ENCODE results near the gene CCDC85C. TPM values are rescaled to one million over a fixed set of nuclear protein-coding genes. Genes with fewer than 3 reads are reported as not detected.

CCDC85C gene
- total RNA-seq, 5 donors from 2014 or later (not counting 1 experiment from before 2014, with no cell fraction given), result 6.6 to 12.0 (median 9.1) TPM

- Mint-ChIP-seq H3K27ac (no peak overlapping the region), H3K4me3 (no peak overlapping the region), H3K36me3 (no peaks in the 10 kb centered on the region), H3K4me1 (peaks cover 14 to 23% (median 17%) of the 10 kb centered on the region in 3 donors), H3K27me3 (no peaks in the 10 kb centered on the region), H3K9me3 (no peaks in the 10 kb centered on the region)
- Histone ChIP-seq H3K4me3 (ENCODE audit: control insufficient read depth in 1 of 2, extremely low read depth in 1 of 2, low read length in 1 of 2) (no peak overlapping the region), H3K27me3 (replicated peaks in 1 of 2; ENCODE audit: control insufficient read depth in 2 of 2, extremely low read depth in 1 of 2, insufficient read depth in 2 of 2, low read length in 1 of 2) (peaks cover 0 to 2% of the 10 kb centered on the region in 2 experiments), H3K27ac (ENCODE audit: low read length) (no peak overlapping the region), H3K36me3 (ENCODE audit: control insufficient read depth in 2 of 2, extremely low read depth in 1 of 2, insufficient read depth in 1 of 2, low read length in 1 of 2) (no peaks in the 10 kb centered on the region), H3K9me3 (no peaks in the 10 kb centered on the region), H3K4me1 (ENCODE audit: control insufficient read depth in 1 of 2, extremely low read depth in 1 of 2, insufficient read depth in 2 of 2, low read length in 2 of 2) (peaks cover 9 to 22% of the 10 kb centered on the region in 2 experiments)
- no peak for DNase-seq
- POLR2A ChIA-PET, result no interaction called here
- CTCF ChIA-PET, result no interaction called here
- WGBS (ENCODE audit: insufficient coverage), result 87% methylated on average over 5 of the region's 5 CpGs
- no peak for ATAC-seq (replicated peaks in 1 of 4)
These were observed 80.3 kb downstream of the CCDC85C start for GRCh38 chr14:99523704-99524055.

GRCh38 chr14:99522934-99523703, 80.9 kb downstream of the CCDC85C start:
- no peak for DNase-seq
- Histone ChIP-seq H3K27ac (ENCODE audit: low read length) (no peak overlapping the region), H3K36me3 (ENCODE audit: control insufficient read depth in 2 of 2, extremely low read depth in 1 of 2, insufficient read depth in 1 of 2, low read length in 1 of 2) (no peaks in the 10 kb centered on the region), H3K9me3 (no peaks in the 10 kb centered on the region), H3K4me1 (ENCODE audit: control insufficient read depth in 1 of 2, extremely low read depth in 1 of 2, insufficient read depth in 2 of 2, low read length in 2 of 2) (peaks cover 9 to 27% of the 10 kb centered on the region in 2 experiments), H3K4me3 (ENCODE audit: control insufficient read depth in 1 of 2, extremely low read depth in 1 of 2, low read length in 1 of 2) (no peak overlapping the region), H3K27me3 (replicated peaks in 1 of 2; ENCODE audit: control insufficient read depth in 2 of 2, extremely low read depth in 1 of 2, insufficient read depth in 2 of 2, low read length in 1 of 2) (peaks cover 0 to under 1% of the 10 kb centered on the region in 2 experiments)
- no peak for ATAC-seq (replicated peaks in 1 of 4)
- peaks cover 14 to 23% (median 17%) of the 10 kb centered on the region in 3 donors for H3K4me1 Mint-ChIP-seq
- no peaks in the 10 kb centered on the region for H3K27me3 Mint-ChIP-seq
- H3K9me3 Mint-ChIP-seq, result no peaks in the 10 kb centered on the region
- 93% methylated on average over 6 of the region's 14 CpGs for WGBS (ENCODE audit: insufficient coverage)
- ChIA-PET POLR2A (no interaction called here), CTCF (no interaction called here)
- no peaks in the 10 kb centered on the region for H3K36me3 Mint-ChIP-seq
- H3K27ac Mint-ChIP-seq, result no peak overlapping the region
- no peak overlapping the region for H3K4me3 Mint-ChIP-seq

GRCh38 chr14:99522457-99522891, 81.5 kb downstream of the CCDC85C start:
- Mint-ChIP-seq H3K4me3 (no peak overlapping the region), H3K27ac (no peak overlapping the region), H3K4me1 (peaks cover 14 to 23% (median 17%) of the 10 kb centered on the region in 3 donors), H3K9me3 (no peaks in the 10 kb centered on the region), H3K27me3 (no peaks in the 10 kb centered on the region), H3K36me3 (no peaks in the 10 kb centered on the region)
- H3K27ac ChIP-seq (ENCODE audit: low read length), result no peak overlapping the region
- ATAC-seq (replicated peaks in 1 of 4), result no peak
- H3K36me3 ChIP-seq (ENCODE audit: control insufficient read depth in 2 of 2, extremely low read depth in 1 of 2, insufficient read depth in 1 of 2, low read length in 1 of 2), result no peaks in the 10 kb centered on the region
- 73% methylated on average over 10 of the region's 12 CpGs for WGBS (ENCODE audit: insufficient coverage)
- no peak overlapping the region for H3K4me3 ChIP-seq (ENCODE audit: control insufficient read depth in 1 of 2, extremely low read depth in 1 of 2, low read length in 1 of 2)
- ChIA-PET CTCF (no interaction called here), POLR2A (no interaction called here)
- H3K27me3 ChIP-seq (replicated peaks in 1 of 2; ENCODE audit: control insufficient read depth in 2 of 2, extremely low read depth in 1 of 2, insufficient read depth in 2 of 2, low read length in 1 of 2), result no peaks in the 10 kb centered on the region
- H3K4me1 ChIP-seq (ENCODE audit: control insufficient read depth in 1 of 2, extremely low read depth in 1 of 2, insufficient read depth in 2 of 2, low read length in 2 of 2), result peaks cover 9 to 27% of the 10 kb centered on the region in 2 experiments
- DNase-seq, result no peak
- H3K9me3 ChIP-seq, result no peaks in the 10 kb centered on the region

DNA sequence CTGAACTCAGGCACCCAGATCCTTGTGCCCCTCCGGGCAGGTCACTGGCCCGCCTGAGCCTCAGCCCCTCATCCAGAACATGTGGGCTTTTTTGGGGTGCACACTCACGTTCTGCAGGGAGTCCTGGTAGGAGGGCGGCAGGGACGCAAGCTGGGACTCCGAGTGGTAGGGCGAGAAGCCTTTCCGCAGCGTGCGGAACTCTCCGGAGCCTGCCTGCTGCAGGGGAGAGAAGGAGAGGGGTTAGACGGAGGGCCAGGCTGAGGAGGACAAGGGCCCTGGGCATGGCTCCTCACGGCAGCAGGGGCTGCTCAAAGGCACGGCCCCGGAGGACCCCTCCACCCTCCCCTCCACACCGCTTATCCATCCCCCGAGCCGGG, 82.0 kb downstream of the CCDC85C start:
- ATAC-seq (replicated peaks in 1 of 4) (no peak), DNase-seq (no peak)
- Mint-ChIP-seq H3K4me3 (no peak overlapping the region), H3K9me3 (no peaks in the 10 kb centered on the region), H3K36me3 (no peaks in the 10 kb centered on the region), H3K27ac (no peak overlapping the region), H3K4me1 (peaks cover 14 to 20% (median 17%) of the 10 kb centered on the region in 3 donors), H3K27me3 (no peaks in the 10 kb centered on the region)
- Histone ChIP-seq H3K9me3 (no peaks in the 10 kb centered on the region), H3K4me1 (ENCODE audit: control insufficient read depth in 1 of 2, extremely low read depth in 1 of 2, insufficient read depth in 2 of 2, low read length in 2 of 2) (peaks cover 9 to 27% of the 10 kb centered on the region in 2 experiments), H3K36me3 (ENCODE audit: control insufficient read depth in 2 of 2, extremely low read depth in 1 of 2, insufficient read depth in 1 of 2, low read length in 1 of 2) (no peaks in the 10 kb centered on the region), H3K4me3 (ENCODE audit: control insufficient read depth in 1 of 2, extremely low read depth in 1 of 2, low read length in 1 of 2) (no peak overlapping the region), H3K27ac (ENCODE audit: low read length) (no peak overlapping the region), H3K27me3 (replicated peaks in 1 of 2; ENCODE audit: control insufficient read depth in 2 of 2, extremely low read depth in 1 of 2, insufficient read depth in 2 of 2, low read length in 1 of 2) (no peaks in the 10 kb centered on the region)
- WGBS (ENCODE audit: insufficient coverage), result 92% methylated on average over 11 of the region's 18 CpGs
- ChIA-PET POLR2A (no interaction called here), CTCF (no interaction called here)

GRCh38 chr14:99521176-99522024, 82.6 kb downstream of the CCDC85C start:
- no peak overlapping the region for H3K27ac ChIP-seq (ENCODE audit: low read length)
- Mint-ChIP-seq H3K4me1 (peaks cover 14 to 20% (median 17%) of the 10 kb centered on the region in 3 donors), H3K4me3 (no peak overlapping the region), H3K36me3 (no peaks in the 10 kb centered on the region), H3K9me3 (no peaks in the 10 kb centered on the region), H3K27ac (no peak overlapping the region), H3K27me3 (no peaks in the 10 kb centered on the region)
- ChIA-PET POLR2A (no interaction called here), CTCF (interaction anchor here in 1 of 2 donors (0.5 kb wide), 1 partner anchor 378 kb away, joined by 3 read pairs; no protein-coding TSS in a partner anchor)
- H3K9me3 ChIP-seq, result no peaks in the 10 kb centered on the region
- H3K27me3 ChIP-seq (replicated peaks in 1 of 2; ENCODE audit: control insufficient read depth in 2 of 2, extremely low read depth in 1 of 2, insufficient read depth in 2 of 2, low read length in 1 of 2), result no peaks in the 10 kb centered on the region
- ATAC-seq (replicated peaks in 1 of 4), result no peak
- no peaks in the 10 kb centered on the region for H3K36me3 ChIP-seq (ENCODE audit: control insufficient read depth in 2 of 2, extremely low read depth in 1 of 2, insufficient read depth in 1 of 2, low read length in 1 of 2)
- 91% methylated on average over 24 of the region's 25 CpGs for WGBS (ENCODE audit: insufficient coverage)
- H3K4me3 ChIP-seq (ENCODE audit: control insufficient read depth in 1 of 2, extremely low read depth in 1 of 2, low read length in 1 of 2), result no peak overlapping the region
- peaks cover 9 to 27% of the 10 kb centered on the region in 2 experiments for H3K4me1 ChIP-seq (ENCODE audit: control insufficient read depth in 1 of 2, extremely low read depth in 1 of 2, insufficient read depth in 2 of 2, low read length in 2 of 2)
- DNase-seq, result no peak

DNA sequence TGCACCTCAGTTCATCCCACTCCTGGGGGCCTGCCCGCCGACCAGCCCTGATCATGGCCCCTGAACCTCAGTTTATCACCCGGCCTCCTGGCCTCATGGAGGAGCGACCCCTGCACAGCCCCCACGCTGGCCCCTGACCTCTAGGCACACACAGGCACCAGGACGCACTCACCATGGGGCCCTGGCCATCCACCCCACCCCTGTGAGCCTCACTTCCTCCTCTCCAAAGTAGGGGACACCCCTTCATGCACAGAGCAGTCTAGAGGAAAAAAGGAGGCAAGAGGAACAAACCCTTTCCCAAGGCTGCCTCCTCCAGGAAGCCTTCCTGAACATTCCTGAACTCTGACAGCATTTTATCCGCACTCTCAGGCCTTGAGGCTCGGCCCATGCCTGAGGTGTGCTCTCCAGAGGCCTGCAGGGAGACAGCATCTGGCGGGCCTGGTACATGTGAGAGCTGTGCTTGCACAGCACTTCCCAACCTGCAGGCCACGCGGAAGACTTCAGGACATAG, 83.4 kb downstream of the CCDC85C start:
- H3K4me3 Mint-ChIP-seq, result no peak overlapping the region
- Histone ChIP-seq H3K27ac (ENCODE audit: low read length) (no peak overlapping the region), H3K36me3 (ENCODE audit: control insufficient read depth in 2 of 2, extremely low read depth in 1 of 2, insufficient read depth in 1 of 2, low read length in 1 of 2) (no peaks in the 10 kb centered on the region), H3K4me3 (ENCODE audit: control insufficient read depth in 1 of 2, extremely low read depth in 1 of 2, low read length in 1 of 2) (no peak overlapping the region), H3K9me3 (no peaks in the 10 kb centered on the region), H3K27me3 (replicated peaks in 1 of 2; ENCODE audit: control insufficient read depth in 2 of 2, extremely low read depth in 1 of 2, insufficient read depth in 2 of 2, low read length in 1 of 2) (no peaks in the 10 kb centered on the region), H3K4me1 (ENCODE audit: control insufficient read depth in 1 of 2, extremely low read depth in 1 of 2, insufficient read depth in 2 of 2, low read length in 2 of 2) (peaks cover 9 to 19% of the 10 kb centered on the region in 2 experiments)
- POLR2A ChIA-PET, result no interaction called here
- ATAC-seq (replicated peaks in 1 of 4), result no peak
- DNase-seq, result no peak
- 87% methylated on average over 7 of the region's 11 CpGs for WGBS (ENCODE audit: insufficient coverage)
- H3K27ac Mint-ChIP-seq, result no peak overlapping the region
- H3K4me1 Mint-ChIP-seq, result peaks cover 12 to 16% (median 14%) of the 10 kb centered on the region in 3 donors
- H3K9me3 Mint-ChIP-seq, result no peaks in the 10 kb centered on the region
- CTCF ChIA-PET, result interaction anchor here in 1 of 2 donors (0.5 kb wide), 1 partner anchor 379 kb away, joined by 3 read pairs; no protein-coding TSS in a partner anchor
- H3K36me3 Mint-ChIP-seq, result no peaks in the 10 kb centered on the region
- no peaks in the 10 kb centered on the region for H3K27me3 Mint-ChIP-seq
